Ishikawa (cell line): ENCODE measurements around the gene KLK14.

Source experiments
- EGR1 ChIP-seq: IDR thresholded peaks from 2 replicates; pipeline ENCODE4 v1.6.1; 2012
- REST ChIP-seq: IDR thresholded peaks from 2 replicates; pipeline ENCODE4 v1.6.1; 2012; ENCODE audit warnings: low read depth, mild to moderate bottlenecking
- TF ChIP-seq, protein P1 (sequence below): IDR thresholded peaks from 2 replicates; pipeline ENCODE4 v1.6.1; 2012

DNA sequence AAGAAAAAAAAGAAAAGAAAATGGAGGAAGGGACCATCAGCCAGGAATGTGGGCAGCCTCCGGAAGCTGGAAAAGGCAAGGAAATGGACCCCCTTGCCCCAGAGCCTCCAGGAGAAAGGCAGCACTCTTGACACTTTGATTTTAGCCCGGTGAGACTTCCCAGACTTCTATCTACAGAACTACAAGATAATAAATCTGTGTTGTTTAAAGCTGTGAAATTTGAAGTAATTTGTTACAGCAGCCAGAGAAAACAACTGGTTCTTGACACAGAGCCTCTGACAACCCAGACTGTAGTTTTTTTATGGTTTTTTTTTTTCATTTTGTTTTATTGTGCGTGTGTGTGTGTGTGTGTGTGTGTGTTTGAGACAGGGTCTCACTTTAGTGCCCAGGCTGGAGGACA, 17.9 kb upstream of the KLK14 start:
- TF ChIP-seq REST (no peak), EGR1 (no peak)
- TF ChIP-seq, protein P1, sequence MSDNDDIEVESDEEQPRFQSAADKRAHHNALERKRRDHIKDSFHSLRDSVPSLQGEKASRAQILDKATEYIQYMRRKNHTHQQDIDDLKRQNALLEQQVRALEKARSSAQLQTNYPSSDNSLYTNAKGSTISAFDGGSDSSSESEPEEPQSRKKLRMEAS: no peak
